GM18511 (cell line): ENCODE results near the gene JSRP1.

Experiments
- ATAC-seq: cut with Tn5 transposase; IDR thresholded peaks from one replicate; pipeline ENCODE4 v1.9.1; 2021; ENCODE audit warnings: mild to moderate bottlenecking, moderate library complexity; ENCODE audit not compliant: unreplicated experiment

The JSRP1 gene

GRCh38 chr19:2255982-2256685, at the start of gene JSRP1:
Gene JSRP1 (minus strand): TSS chr19:2256417. CDS start chr19:2255314, 1,103 bp downstream.
- no peak for ATAC-seq

- ATAC-seq = no peak
These were observed 49.4 kb upstream of the JSRP1 start for GRCh38 chr19:2305452-2306280.

GRCh38 chr19:2303211-2303798, 47.1 kb upstream of the JSRP1 start:
- ATAC-seq = no peak

- no peak for ATAC-seq
These were observed 46.3 kb upstream of the JSRP1 start for GRCh38 chr19:2302319-2303210.

GRCh38 chr19:2300533-2300932, 44.3 kb upstream of the JSRP1 start:
- no peak for ATAC-seq

GRCh38 chr19:2296141-2296540, 39.9 kb upstream of the JSRP1 start:
- ATAC-seq = no peak

GRCh38 chr19:2294687-2295335, 38.6 kb upstream of the JSRP1 start:
- no peak for ATAC-seq

- no peak for ATAC-seq
These were observed 35.1 kb upstream of the JSRP1 start for GRCh38 chr19:2291185-2291751.

- no peak for ATAC-seq
These were observed 34.4 kb upstream of the JSRP1 start for GRCh38 chr19:2290441-2291184.

GRCh38 chr19:2289714-2290435, 33.7 kb upstream of the JSRP1 start:
- ATAC-seq = peak; percentile 49

GRCh38 chr19:2288818-2289713, 32.8 kb upstream of the JSRP1 start:
- ATAC-seq = peak; percentile 24

- ATAC-seq = no peak
These were observed 32.2 kb upstream of the JSRP1 start for GRCh38 chr19:2288338-2288817.

- ATAC-seq = no peak
These were observed 31.5 kb upstream of the JSRP1 start for GRCh38 chr19:2287585-2288337.

- ATAC-seq = no peak
These were observed 30.4 kb upstream of the JSRP1 start for GRCh38 chr19:2286402-2287140.

GRCh38 chr19:2283835-2284507, 27.8 kb upstream of the JSRP1 start:
- ATAC-seq = no peak

- no peak for ATAC-seq
These were observed 26.6 kb upstream of the JSRP1 start for GRCh38 chr19:2282862-2283237.
